ENCODE results near the gene SMYD3. TPM values are rescaled to one million over a fixed set of nuclear protein-coding genes. Genes with fewer than 3 reads are reported as not detected.

Gene SMYD3
- total RNA-seq, 2 donors from 2014 or later: 13.5 to 20.8 TPM

- no peak overlapping the region for H3K27ac ChIP-seq
- intact Hi-C loops (cut with DNase I): no loop called here
- WGBS, 2 donors: 85% methylated on average over 8 of the region's 8 CpGs
- no peaks in the 10 kb centered on the region for H3K36me3 ChIP-seq (replicated peaks in 1 of 2; ENCODE audit: insufficient read depth in 1 of 2, low read depth in 2 of 2)
- H3K27me3 ChIP-seq: no peaks in the 10 kb centered on the region
- H3K4me1 ChIP-seq: no peaks in the 10 kb centered on the region
- DNase-seq (no peak), ATAC-seq (no peak)
- H3K9me3 ChIP-seq: no peaks in the 10 kb centered on the region
- TF ChIP-seq CTCF (IDR thresholded peaks at IDR 0.05) (no peak), POLR2A (IDR thresholded peaks at IDR 0.05) (no peak)
- H3K4me3 ChIP-seq: no peak overlapping the region
Measured at GRCh38 chr1:245842106-245842505, 665.0 kb downstream of the SMYD3 start.

GRCh38 chr1:245840971-245841370, 666.1 kb downstream of the SMYD3 start:
- 43 to 47% methylated on average over 2 of the region's 2 CpGs for WGBS, 2 donors
- TF ChIP-seq POLR2A (IDR thresholded peaks at IDR 0.05): no peak
- TF ChIP-seq CTCF (IDR thresholded peaks at IDR 0.05): no peak
- Histone ChIP-seq H3K36me3 (replicated peaks in 1 of 2; ENCODE audit: insufficient read depth in 1 of 2, low read depth in 2 of 2) (no peaks in the 10 kb centered on the region), H3K4me3 (no peak overlapping the region), H3K9me3 (no peaks in the 10 kb centered on the region), H3K27me3 (no peaks in the 10 kb centered on the region), H3K27ac (no peak overlapping the region), H3K4me1 (no peaks in the 10 kb centered on the region)
- intact Hi-C loops (cut with DNase I): no loop called here
- ATAC-seq (no peak), DNase-seq (no peak)

- TF ChIP-seq CTCF (IDR thresholded peaks at IDR 0.05) (no peak), POLR2A (IDR thresholded peaks at IDR 0.05) (no peak)
- no peaks in the 10 kb centered on the region for H3K27me3 ChIP-seq
- H3K36me3 ChIP-seq (replicated peaks in 1 of 2; ENCODE audit: insufficient read depth in 1 of 2, low read depth in 2 of 2): no peaks in the 10 kb centered on the region
- ATAC-seq (no peak), DNase-seq (no peak)
- no peak overlapping the region for H3K27ac ChIP-seq
- H3K4me3 ChIP-seq: no peak overlapping the region
- no peaks in the 10 kb centered on the region for H3K9me3 ChIP-seq
- no peaks in the 10 kb centered on the region for H3K4me1 ChIP-seq
- 57 to 58% methylated on average over 5 of the region's 5 CpGs for WGBS, 2 donors
- intact Hi-C loops (cut with DNase I): no loop called here
Measured at GRCh38 chr1:245837718-245838117, 669.4 kb downstream of the SMYD3 start.

- 87 to 95% methylated on average over 6 of the region's 6 CpGs for WGBS, 2 donors
- no peak overlapping the region for H3K4me3 ChIP-seq
- no peak overlapping the region for H3K27ac ChIP-seq
- ATAC-seq (no peak), DNase-seq (no peak)
- TF ChIP-seq POLR2A (IDR thresholded peaks at IDR 0.05): no peak
- no peak for TF ChIP-seq CTCF (IDR thresholded peaks at IDR 0.05)
- no peaks in the 10 kb centered on the region for H3K4me1 ChIP-seq
- no peaks in the 10 kb centered on the region for H3K36me3 ChIP-seq (replicated peaks in 1 of 2; ENCODE audit: insufficient read depth in 1 of 2, low read depth in 2 of 2)
- no peaks in the 10 kb centered on the region for H3K9me3 ChIP-seq
- intact Hi-C loops (cut with DNase I): no loop called here
- H3K27me3 ChIP-seq: no peaks in the 10 kb centered on the region
Measured at GRCh38 chr1:245835386-245835785, 671.7 kb downstream of the SMYD3 start.

GRCh38 chr1:245834002-245834401, 673.1 kb downstream of the SMYD3 start:
- H3K9me3 ChIP-seq: no peaks in the 10 kb centered on the region
- WGBS, 2 donors: 91 to 93% methylated on average over 5 of the region's 5 CpGs

More at GRCh38 chr1:245834002-245834401, 673.1 kb downstream of the SMYD3 start:
- intact Hi-C loops (cut with DNase I): no loop called here
- no peaks in the 10 kb centered on the region for H3K36me3 ChIP-seq (replicated peaks in 1 of 2; ENCODE audit: insufficient read depth in 1 of 2, low read depth in 2 of 2)
- TF ChIP-seq POLR2A (IDR thresholded peaks at IDR 0.05) (no peak), CTCF (IDR thresholded peaks at IDR 0.05) (no peak)
- no peak overlapping the region for H3K4me3 ChIP-seq
- no peak for DNase-seq
- no peaks in the 10 kb centered on the region for H3K27me3 ChIP-seq
- H3K27ac ChIP-seq: no peak overlapping the region
- H3K4me1 ChIP-seq: no peaks in the 10 kb centered on the region
- no peak for ATAC-seq
